Measurements from ENCODE around the gene ATXN7L1.

DNA sequence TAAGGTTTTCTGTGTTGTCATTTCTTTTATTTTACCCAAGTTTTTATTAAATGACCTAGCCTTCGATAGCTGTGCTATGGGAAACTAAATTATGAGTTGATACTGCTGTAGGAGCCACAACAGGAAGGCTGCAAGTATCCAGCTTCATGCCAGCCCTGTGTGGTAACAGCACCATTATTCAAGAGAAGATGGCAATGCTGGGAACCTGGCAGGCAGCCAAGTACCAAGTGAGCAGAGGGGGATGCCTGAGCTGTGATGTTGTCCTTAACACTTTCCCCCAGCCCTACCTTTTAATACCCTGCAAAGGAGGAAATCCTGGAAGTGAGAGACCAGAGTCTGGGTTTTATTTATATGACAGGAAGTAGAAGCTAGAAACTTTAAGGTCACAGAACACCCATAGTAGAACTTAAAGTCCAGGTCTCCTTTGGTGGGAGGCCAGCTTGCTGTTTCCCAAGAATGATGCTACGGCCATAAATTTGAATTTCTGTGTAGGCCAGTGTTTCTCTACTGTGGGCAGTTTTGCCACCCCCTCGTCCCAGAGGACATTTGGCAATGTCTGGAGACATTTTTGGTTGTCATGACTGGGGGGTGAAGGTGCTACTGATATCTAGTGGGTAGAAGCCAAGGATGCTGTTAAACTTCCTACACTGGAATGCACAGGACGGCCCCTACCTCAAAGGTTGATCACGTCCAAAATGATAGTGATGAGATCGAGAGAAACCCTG is 9.2 kb upstream of the ATXN7L1 start:
- TF ChIP-seq CTCF (tag by site-specific recombination; IDR thresholded peaks at IDR 0.05) (no peak), ZNF274 (IDR thresholded peaks at IDR 0.05; ENCODE audit: low read length) (no peak), ZNF274 (tag by site-specific recombination; IDR thresholded peaks at IDR 0.05; ENCODE audit: borderline replicate concordance) (no peak), ZXDB (tag by site-specific recombination; IDR thresholded peaks at IDR 0.05) (no peak), ZNF629 (tag by site-specific recombination; IDR thresholded peaks at IDR 0.05) (no peak), MZF1 (tag by site-specific recombination; IDR thresholded peaks at IDR 0.05; ENCODE audit: borderline replicate concordance) (no peak), ZNF157 (tag by site-specific recombination; IDR thresholded peaks at IDR 0.05) (no peak), ZNF248 (tag by site-specific recombination; IDR thresholded peaks at IDR 0.05) (no peak), TCF7L2 (IDR thresholded peaks at IDR 0.05; ENCODE audit: borderline replicate concordance, low read depth, low read length) (no peak), ZNF362 (tag by site-specific recombination; IDR thresholded peaks at IDR 0.05) (no peak), EGR2 (tag by site-specific recombination; IDR thresholded peaks at IDR 0.05; ENCODE audit: low read depth) (peak; percentile 86), GLI4 (tag by site-specific recombination; IDR thresholded peaks at IDR 0.05) (no peak), GLI2 (tag by site-specific recombination; IDR thresholded peaks at IDR 0.05; ENCODE audit: borderline replicate concordance, low read depth) (no peak), ZBTB17 (tag by site-specific recombination; IDR thresholded peaks at IDR 0.05) (no peak)
- TF ChIP-seq, protein P1, sequence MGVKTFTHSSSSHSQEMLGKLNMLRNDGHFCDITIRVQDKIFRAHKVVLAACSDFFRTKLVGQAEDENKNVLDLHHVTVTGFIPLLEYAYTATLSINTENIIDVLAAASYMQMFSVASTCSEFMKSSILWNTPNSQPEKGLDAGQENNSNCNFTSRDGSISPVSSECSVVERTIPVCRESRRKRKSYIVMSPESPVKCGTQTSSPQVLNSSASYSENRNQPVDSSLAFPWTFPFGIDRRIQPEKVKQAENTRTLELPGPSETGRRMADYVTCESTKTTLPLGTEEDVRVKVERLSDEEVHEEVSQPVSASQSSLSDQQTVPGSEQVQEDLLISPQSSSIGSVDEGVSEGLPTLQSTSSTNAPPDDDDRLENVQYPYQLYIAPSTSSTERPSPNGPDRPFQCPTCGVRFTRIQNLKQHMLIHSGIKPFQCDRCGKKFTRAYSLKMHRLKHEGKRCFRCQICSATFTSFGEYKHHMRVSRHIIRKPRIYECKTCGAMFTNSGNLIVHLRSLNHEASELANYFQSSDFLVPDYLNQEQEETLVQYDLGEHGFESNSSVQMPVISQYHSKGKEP (tag by site-specific recombination; IDR thresholded peaks at IDR 0.05), result no peak

Measured in HEK293 (cell line).